CD4-positive, alpha-beta T cell treated with Interleukin-21 for 1 hour (primary cell): ENCODE data around the gene PNPO.

Experiments used
- DNase-seq: peaks from one replicate; pipeline ENCODE4 v3.0.0-alpha.2; 2020

The PNPO gene

GRCh38 chr17:47941246-47942095 is at the start of gene PNPO:
TSS of gene PNPO (plus strand) at chr17:47941571. CDS start at chr17:47941676, 105 bp downstream.
- DNase-seq, result peak; percentile 97

GRCh38 chr17:47894498-47895346 is 46.6 kb upstream of the PNPO start:
- no peak for DNase-seq

- DNase-seq, result no peak
Measured at GRCh38 chr17:47895347-47895855, 46.0 kb upstream of the PNPO start.

GRCh38 chr17:47895856-47896671 is 45.3 kb upstream of the PNPO start, which contains the start of gene SP2:
TSS of gene SP2 (plus strand) at chr17:47896236. CDS start at chr17:47896287, 51 bp downstream.
- peak; percentile 100 for DNase-seq

- DNase-seq, result no peak
Measured at GRCh38 chr17:47896672-47897490, 44.5 kb upstream of the PNPO start.

GRCh38 chr17:47897561-47897960 is 43.8 kb upstream of the PNPO start:
- DNase-seq, result no peak

- DNase-seq, result no peak
Measured at GRCh38 chr17:47898241-47898640, 43.1 kb upstream of the PNPO start.

- DNase-seq, result no peak
Measured at GRCh38 chr17:47899643-47900042, 41.7 kb upstream of the PNPO start.

- no peak for DNase-seq
Measured at GRCh38 chr17:47901423-47901822, 39.9 kb upstream of the PNPO start.

GRCh38 chr17:47902039-47902744 is 39.2 kb upstream of the PNPO start:
- no peak for DNase-seq

- DNase-seq, result no peak
Measured at GRCh38 chr17:47905221-47905733, 36.1 kb upstream of the PNPO start.

GRCh38 chr17:47906443-47906842 is 34.9 kb upstream of the PNPO start:
- no peak for DNase-seq

GRCh38 chr17:47907932-47908562 is 33.3 kb upstream of the PNPO start:
- no peak for DNase-seq

GRCh38 chr17:47913050-47913449 is 28.3 kb upstream of the PNPO start:
- no peak for DNase-seq

GRCh38 chr17:47914306-47914948 is 26.9 kb upstream of the PNPO start:
- DNase-seq, result no peak

- no peak for DNase-seq
Measured at GRCh38 chr17:47915776-47916398, 25.5 kb upstream of the PNPO start.

GRCh38 chr17:47916489-47917208 is 24.7 kb upstream of the PNPO start:
- DNase-seq, result no peak

- no peak for DNase-seq
Measured at GRCh38 chr17:47917581-47917980, 23.8 kb upstream of the PNPO start.

GRCh38 chr17:47918006-47918405 is 23.4 kb upstream of the PNPO start:
- peak; percentile 5 for DNase-seq
